H1 (cell line): ENCODE data around the gene PPP2R2B. TPM values are rescaled to one million over a fixed set of nuclear protein-coding genes. Genes with fewer than 3 reads are reported as not detected.

Experiments used
- CTCF ChIA-PET: fragments of 300-600 bp; sonication (Branson Sonifier 250); formaldehyde crosslinking; loops from one replicate; lab custom pipeline; 2021; ENCODE audit not compliant: partially characterized antibody; lab: Charles Lee
- POLR2A ChIA-PET: fragments of 300-600 bp; sonication (Branson Sonifier 250); formaldehyde crosslinking; loops from one replicate; lab custom pipeline; 2021; ENCODE audit warnings: inconsistent platforms; ENCODE audit not compliant: partially characterized antibody; lab: Charles Lee
- DNase-seq, 2 experiments: peaks; one replicate each; pipeline versions ENCODE4 v3.0.0 to v3.0.0-alpha.2; 2010 to 2022; ENCODE audit warnings: low spot score in 2 of 2, low read depth in 1 of 2, mixed read lengths in 1 of 2
- FAIRE-seq: peaks from 2 replicates; lab custom pipeline; 2011; peaks lifted over from hg19 to GRCh38; lab: Jason Lieb, UNC
- H2AFZ ChIP-seq: 2 replicates; pipeline ENCODE4 v1.8.1; 2012; ENCODE audit warnings: low read length, inconsistent platforms
- H2AK5ac ChIP-seq: 2 replicates; pipeline ENCODE4 v1.6.1; 2013; ENCODE audit warnings: low read depth, low read length
- H2BK120ac ChIP-seq: replicated peaks from 2 replicates; pipeline ENCODE3; 2013; ENCODE audit warnings: low read depth, low read length, inconsistent platforms
- H2BK12ac ChIP-seq: 2 replicates; pipeline ENCODE4 v1.6.1; 2013; ENCODE audit warnings: low read depth, low read length
- H2BK15ac ChIP-seq: 2 replicates; pipeline ENCODE4 v1.6.1; 2013; ENCODE audit warnings: low read length
- H2BK20ac ChIP-seq: 2 replicates; pipeline ENCODE4 v1.6.1; 2013; ENCODE audit warnings: low read length
- H2BK5ac ChIP-seq: 2 replicates; pipeline ENCODE4 v1.6.1; 2013; ENCODE audit warnings: low read depth, low read length
- H3K14ac ChIP-seq: 2 replicates; pipeline ENCODE4 v1.6.1; 2013; ENCODE audit warnings: inconsistent platforms; ENCODE audit not compliant: insufficient read length
- H3K18ac ChIP-seq: 2 replicates; pipeline ENCODE4 v1.6.1; 2013; ENCODE audit warnings: low read length; ENCODE audit errors: extremely low read depth
- H3K23ac ChIP-seq: 2 replicates; pipeline ENCODE4 v1.6.1; 2013; ENCODE audit warnings: inconsistent platforms; ENCODE audit not compliant: insufficient read length
- H3K23me2 ChIP-seq: 2 replicates; pipeline ENCODE4 v1.6.1; 2013; ENCODE audit warnings: low read depth, low read length
- H3K27ac ChIP-seq: 2 replicates; pipeline ENCODE4 v1.6.1; 2011; ENCODE audit warnings: low read depth, low read length, inconsistent platforms
- H3K27me3 ChIP-seq, 4 experiments: replicated peaks in 1 of 4; 1 replicate in 1 of 4; 2 replicates in 3 of 4; pipeline versions ENCODE4 v1.6.1 to v1.8.1; 2011 to 2013; ENCODE audit warnings: low read length in 3 of 4, mild to moderate bottlenecking in 3 of 4, inconsistent platforms in 2 of 4, mixed read lengths in 2 of 4, moderate library complexity in 1 of 4; ENCODE audit not compliant: control insufficient read depth in 3 of 4, insufficient read depth in 3 of 4; ENCODE audit errors: extremely low read depth in 1 of 4
- H3K36me3 ChIP-seq, 4 experiments: 2 replicates each; pipeline versions ENCODE4 v1.6.1 to v1.8.1; 2011 to 2013; ENCODE audit warnings: mild to moderate bottlenecking in 4 of 4, low read length in 3 of 4, moderate library complexity in 2 of 4, control low read depth in 1 of 4, inconsistent platforms in 1 of 4; ENCODE audit not compliant: insufficient read depth in 4 of 4, control insufficient read depth in 2 of 4
- H3K4ac ChIP-seq: replicated peaks from 2 replicates; pipeline ENCODE3; 2013; ENCODE audit warnings: low read length, low read depth, mixed read lengths, inconsistent platforms; ENCODE audit not compliant: insufficient read length
- H3K4me1 ChIP-seq, 4 experiments: replicated peaks in 1 of 4; 1 replicate in 1 of 4; 2 replicates in 3 of 4; pipeline versions ENCODE4 v1.6.1 to v1.8.1; 2011 to 2013; ENCODE audit warnings: low read length in 3 of 4, inconsistent platforms in 2 of 4, mixed read lengths in 1 of 4; ENCODE audit not compliant: insufficient read depth in 4 of 4, control insufficient read depth in 3 of 4
- H3K4me2 ChIP-seq, 2 experiments: 2 replicates each; pipeline versions ENCODE4 v1.6.1 to v1.8.1; 2011 to 2013; ENCODE audit warnings: low read depth in 2 of 2, low read length in 2 of 2, control low read depth in 1 of 2, inconsistent platforms in 1 of 2, mild to moderate bottlenecking in 1 of 2; ENCODE audit not compliant: insufficient read depth in 1 of 2
- H3K4me3 ChIP-seq, 4 experiments: fragments of 200-600, 300-600 bp in 1 of 4; sonication (generic), shearing (Covaris generic), sonication (Bioruptor Twin) in 1 of 4; 2 replicates each; pipeline versions ENCODE4 v1.5.1 to v1.8.1; 2011 to 2016; ENCODE audit warnings: low read length in 4 of 4, low read depth in 3 of 4, control low read depth in 2 of 4, inconsistent platforms in 2 of 4, mild to moderate bottlenecking in 2 of 4, mixed read lengths in 1 of 4, moderate library complexity in 1 of 4; ENCODE audit not compliant: insufficient read depth in 2 of 4; ENCODE audit errors: extremely low read depth in 1 of 4
- H3K56ac ChIP-seq: replicated peaks from 2 replicates; pipeline ENCODE3; 2013; ENCODE audit warnings: low read depth, mild to moderate bottlenecking, mixed read lengths, low read length, inconsistent platforms; ENCODE audit not compliant: insufficient read length
- H3K79me1 ChIP-seq: 2 replicates; pipeline ENCODE4 v1.6.1; 2013; ENCODE audit warnings: low read depth, low read length, control low read depth
- H3K79me2 ChIP-seq, 2 experiments: 2 replicates each; pipeline versions ENCODE4 v1.6.1 to v1.8.1; 2012 to 2013; ENCODE audit warnings: low read length in 2 of 2, mild to moderate bottlenecking in 2 of 2, inconsistent platforms in 1 of 2; ENCODE audit not compliant: insufficient read depth in 2 of 2, control insufficient read depth in 1 of 2
- H3K9ac ChIP-seq, 4 experiments: replicated peaks in 1 of 4; 1 replicate in 1 of 4; 2 replicates in 3 of 4; pipeline versions ENCODE4 v1.6.1 to v1.8.1; 2011 to 2013; ENCODE audit warnings: low read depth in 3 of 4, low read length in 3 of 4, control low read depth in 2 of 4, mild to moderate bottlenecking in 2 of 4, moderate library complexity in 2 of 4, inconsistent platforms in 1 of 4; ENCODE audit errors: extremely low read depth in 1 of 4
- H3K9me3 ChIP-seq, 2 experiments: 2 replicates each; pipeline versions ENCODE4 v1.6.1 to v1.8.1; 2012 to 2013; ENCODE audit warnings: mild to moderate bottlenecking in 2 of 2, moderate library complexity in 2 of 2, control low read depth in 1 of 2, inconsistent platforms in 1 of 2, low read depth in 1 of 2, low read length in 1 of 2, mixed read lengths in 1 of 2; ENCODE audit not compliant: insufficient read depth in 2 of 2
- H4K20me1 ChIP-seq, 2 experiments: replicated peaks in 1 of 2; 2 replicates each; pipeline versions ENCODE3 to v1.8.1; 2011 to 2013; ENCODE audit warnings: inconsistent platforms in 2 of 2, low read length in 2 of 2, mild to moderate bottlenecking in 1 of 2; ENCODE audit not compliant: insufficient read depth in 2 of 2, control insufficient read depth in 1 of 2
- H4K5ac ChIP-seq: 2 replicates; pipeline ENCODE4 v1.6.1; 2013; ENCODE audit warnings: low read length, low read depth, mixed read lengths, inconsistent platforms; ENCODE audit not compliant: insufficient read length
- H4K8ac ChIP-seq: 2 replicates; pipeline ENCODE4 v1.8.0; 2013; ENCODE audit warnings: mild to moderate bottlenecking, moderate library complexity, low read length, inconsistent platforms; ENCODE audit not compliant: insufficient read depth; ENCODE audit errors: extremely low read depth
- H4K91ac ChIP-seq: replicated peaks from 2 replicates; pipeline ENCODE3; 2013; ENCODE audit warnings: low read length, mixed read lengths, inconsistent platforms; ENCODE audit not compliant: insufficient read length
- CTBP2 ChIP-seq: IDR thresholded peaks from 2 replicates; pipeline ENCODE4 v1.7.0; 2011; ENCODE audit warnings: borderline replicate concordance, mild to moderate bottlenecking, moderate library complexity, mixed read lengths, low read length; ENCODE audit not compliant: insufficient read depth, insufficient read length
- WGBS, 2 experiments: shearing (Covaris generic) in 1 of 2; methylation state at CpG; one replicate each; pipeline versions ENCODE4 v1.1.6 to v1.1.7; 2013 to 2015; ENCODE audit warnings: low lambda C conversion rate in 2 of 2, mixed read lengths in 2 of 2, inconsistent platforms in 1 of 2, low coverage in 1 of 2, missing lambda C conversion rate in 1 of 2; ENCODE audit not compliant: insufficient replicate concordance in 2 of 2, insufficient coverage in 1 of 2, insufficient read length in 1 of 2; ENCODE audit errors: extremely low coverage in 1 of 2, missing lambda C conversion rate in 1 of 2; 5-methylcytosine and 5-hydroxymethylcytosine counted together
- polyA plus RNA-seq, 7 experiments: library from polyadenylated mRNA; depleted of rRNA in 3 of 7; stranded (reverse) in 5 of 7; unstranded in 2 of 7; fragments of >200 nt in 5 of 7; fragments of 200-250 nt in 2 of 7; gene quantifications; 1 replicate in 5 of 7; 2 replicates in 1 of 7; 4 replicates in 1 of 7; pipeline versions ENCODE4 v1.2.1 to v1.2.3, GENCODE V29; 2011 to 2013; ENCODE audit warnings: missing spikeins in 2 of 7, mixed read lengths in 2 of 7
- total RNA-seq: library from RNA; stranded (reverse); fragmentation: NEBNext Ultra II Directional; extraction: Animal tissue kit (Norgen Biotek cat#: 25700); gene quantifications from 2 replicates; pipeline ENCODE4 v1.2.1, GENCODE V29; 2021

The PPP2R2B gene
- total and polyA plus RNA-seq, 2 of the 8 experiments (the other 6 are each of a cell fraction or from before 2014, with no cell fraction given): 21.1 to 37.1 TPM

- Histone ChIP-seq H3K4me3 (no peak overlapping the region), H3K23ac (no peak overlapping the region), H3K9ac (no peak overlapping the region), H4K91ac (no peak overlapping the region), H2BK20ac (no peak overlapping the region), H2BK5ac (no peak overlapping the region), H2AFZ (no peak overlapping the region), H2BK120ac (no peak overlapping the region), H2AK5ac (no peak overlapping the region), H4K5ac (no peak overlapping the region), H3K18ac (no peak overlapping the region), H4K8ac (no peak overlapping the region), H3K36me3 (no peaks in the 10 kb centered on the region), H3K79me2 (no peaks in the 10 kb centered on the region), H3K14ac (no peak overlapping the region), H3K56ac (no peak overlapping the region), H3K79me1 (no peaks in the 10 kb centered on the region), H3K27me3 (no peaks in the 10 kb centered on the region), H3K27ac (no peak overlapping the region), H3K9me3 (no peaks in the 10 kb centered on the region), H3K23me2 (no peaks in the 10 kb centered on the region), H2BK12ac (no peak overlapping the region), H3K4me1 (peaks cover 0 to 5% (median under 1%) of the 10 kb centered on the region in 4 experiments; a peak in 2 of 7 replicates), H3K4me2 (no peak overlapping the region), H2BK15ac (no peak overlapping the region), H3K4ac (no peak overlapping the region), H4K20me1 (no peaks in the 10 kb centered on the region)
- WGBS, 2 experiments: 80% methylated on average over 4 of the region's 4 CpGs; no CpG with 5 or more reads in 1 of the 2 experiments
- FAIRE-seq (no peak), DNase-seq (no peak)
- ChIA-PET POLR2A (no interaction called here), CTCF (interaction anchor here (2.1 to 10.7 kb wide), 2 partner anchors 11 to 14 kb away, joined by 7 to 78 read pairs; no protein-coding TSS in a partner anchor)
- no peak for TF ChIP-seq CTBP2
Measured at GRCh38 chr5:146921225-146921624, 42.7 kb upstream of the PPP2R2B start.
